Right renal pelvis (tissue), 4 donors: ENCODE data around the gene PRKG1. TPM values are rescaled to one million over a fixed set of nuclear protein-coding genes. Genes with fewer than 3 reads are reported as not detected.
A peak's percentile ranks its signal among the peaks of the same experiment; 100 is the strongest.
"Not testable (repeated sequence)": the region's sequence is repeated elsewhere in the genome, so short reads cannot be mapped to it uniquely, and the experiment has no call there.

Experiments used
- DNase-seq, 4 donors: peaks; one replicate each; pipeline ENCODE4 v3.0.0-alpha.2; 2013; ENCODE audit warnings: low read depth in 4 of 4, low spot score in 3 of 4, missing footprints in 1 of 4
- polyA plus RNA-seq, 4 donors: library from polyadenylated mRNA; unstranded; fragments of 120-200 nt; gene quantifications; one replicate each; pipeline ENCODE4 v1.2.1, GENCODE V29; 2013; ENCODE audit not compliant: insufficient read length in 4 of 4

Gene PRKG1
- polyA plus RNA-seq, 4 donors = 13.3 to 16.0 (median 14.3) TPM

DNA sequence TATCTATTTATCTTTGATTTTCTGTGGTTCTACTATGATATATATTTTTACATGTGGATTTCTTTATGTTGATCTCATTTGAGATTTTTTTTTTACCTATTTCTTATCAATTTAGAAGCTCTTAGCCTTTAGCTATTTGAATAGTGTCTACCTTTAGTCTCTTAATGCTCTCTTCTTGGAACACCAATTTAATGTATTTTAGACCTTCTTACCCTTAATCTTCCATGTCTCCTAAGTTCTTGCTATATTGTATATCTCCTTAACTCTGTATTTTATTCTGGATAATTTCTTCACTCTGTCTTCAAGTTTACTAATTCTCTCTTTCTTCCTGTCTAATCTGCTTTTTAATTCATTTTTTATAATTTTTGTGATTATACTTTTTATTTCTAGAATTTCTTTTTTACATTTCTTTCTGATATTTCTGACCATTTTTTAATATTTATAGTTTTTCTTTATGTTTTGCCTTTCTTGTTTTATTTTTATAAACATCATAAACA, 597.8 kb downstream of the PRKG1 start:
- no peak for DNase-seq

GRCh38 chr10:51675088-51675487, 600.8 kb downstream of the PRKG1 start:
- no peak for DNase-seq

DNA sequence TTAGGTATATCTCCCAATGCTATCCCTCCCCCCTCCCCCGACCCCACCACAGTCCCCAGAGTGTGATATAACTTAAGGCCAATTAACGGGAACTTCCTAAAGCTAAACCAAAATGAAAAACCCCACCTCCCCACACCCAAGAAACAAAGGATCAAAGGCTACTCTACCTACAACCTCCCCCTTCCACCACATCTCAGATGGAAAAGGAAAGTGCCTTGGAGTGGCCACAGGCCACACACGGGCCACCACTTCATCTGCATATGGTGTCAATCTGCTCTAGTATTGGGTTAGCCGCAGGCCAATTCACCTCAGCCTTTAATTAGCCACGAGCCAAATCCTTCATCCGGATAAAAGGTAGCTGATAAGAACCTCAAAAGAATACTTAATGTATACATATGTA, 605.6 kb downstream of the PRKG1 start:
- DNase-seq = no peak

DNA sequence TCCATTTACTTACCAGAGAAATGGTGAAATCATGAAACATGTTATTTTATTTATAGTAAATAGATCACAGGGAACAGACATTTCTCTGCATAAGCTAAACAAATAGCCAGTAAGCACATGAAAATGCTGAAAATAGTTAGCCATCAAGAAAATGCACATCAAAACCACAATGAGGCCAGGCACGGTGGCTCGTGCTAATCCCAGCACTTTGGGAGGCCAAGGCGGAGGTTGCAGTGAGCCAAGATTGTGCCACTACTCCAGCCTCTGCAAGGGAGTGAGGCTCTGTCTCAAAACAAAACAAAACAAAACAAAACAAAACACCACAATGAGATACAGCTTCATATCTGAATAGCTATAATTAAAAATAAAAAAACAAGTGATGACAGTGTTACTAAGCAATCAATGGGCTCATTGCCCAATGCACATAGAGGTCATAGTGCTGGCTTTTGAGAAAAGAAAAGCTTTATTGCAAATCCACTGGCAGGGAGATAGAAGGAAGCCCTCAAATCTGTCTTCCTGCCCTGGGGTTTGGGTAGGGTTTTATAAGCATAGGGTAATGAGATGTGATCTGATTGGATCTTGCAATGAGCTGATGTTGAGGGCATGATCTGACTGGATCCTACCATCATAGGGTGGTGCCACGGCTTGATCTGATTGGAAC, 608.9 kb downstream of the PRKG1 start:
- no peak for DNase-seq

- no peak for DNase-seq
Measured at GRCh38 chr10:51685768-51686167, 611.5 kb downstream of the PRKG1 start.

GRCh38 chr10:51687296-51687695, 613.0 kb downstream of the PRKG1 start:
- DNase-seq = no peak

- not testable (repeated sequence) for DNase-seq
Measured at GRCh38 chr10:51688826-51689225, 614.5 kb downstream of the PRKG1 start.

DNA sequence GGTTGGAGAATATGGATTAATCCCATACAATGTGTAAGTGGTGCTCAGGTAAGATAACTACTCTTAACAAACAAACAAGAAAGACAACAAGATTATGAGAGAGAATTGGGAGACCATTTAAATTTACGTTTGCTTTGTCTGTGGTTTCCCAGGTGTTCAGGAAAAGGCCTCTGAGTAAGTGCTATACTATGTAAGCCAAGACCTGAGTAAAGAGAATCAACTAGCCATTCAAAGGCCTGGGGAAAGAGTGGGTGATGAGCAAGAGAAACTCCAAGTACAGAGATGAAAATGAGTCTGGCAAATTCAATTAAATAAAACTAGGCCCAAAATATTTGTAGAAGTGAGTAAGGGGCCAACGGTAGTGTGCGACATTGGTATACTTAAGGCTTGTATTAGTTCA, 615.2 kb downstream of the PRKG1 start:
- no peak for DNase-seq

DNA sequence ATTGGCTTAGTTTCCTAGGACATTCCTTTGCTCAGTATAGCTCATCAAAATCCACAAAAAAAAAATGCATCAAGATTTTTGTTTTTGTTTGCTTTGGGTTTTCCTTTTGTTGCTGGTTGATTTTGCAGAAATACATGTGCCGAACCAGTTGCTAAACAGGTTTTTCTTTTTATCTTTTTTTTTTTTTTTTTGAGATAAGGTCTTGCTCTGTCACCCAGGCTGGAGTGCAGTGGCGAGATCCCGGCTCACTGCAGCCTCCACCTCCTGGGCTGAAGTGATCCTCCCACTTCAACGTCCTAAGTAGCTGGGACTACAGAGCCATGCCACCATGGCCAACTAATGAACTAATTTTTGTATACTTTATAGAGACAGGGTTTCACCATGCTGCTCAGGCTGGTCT, 616.8 kb downstream of the PRKG1 start:
- DNase-seq = no peak

DNA sequence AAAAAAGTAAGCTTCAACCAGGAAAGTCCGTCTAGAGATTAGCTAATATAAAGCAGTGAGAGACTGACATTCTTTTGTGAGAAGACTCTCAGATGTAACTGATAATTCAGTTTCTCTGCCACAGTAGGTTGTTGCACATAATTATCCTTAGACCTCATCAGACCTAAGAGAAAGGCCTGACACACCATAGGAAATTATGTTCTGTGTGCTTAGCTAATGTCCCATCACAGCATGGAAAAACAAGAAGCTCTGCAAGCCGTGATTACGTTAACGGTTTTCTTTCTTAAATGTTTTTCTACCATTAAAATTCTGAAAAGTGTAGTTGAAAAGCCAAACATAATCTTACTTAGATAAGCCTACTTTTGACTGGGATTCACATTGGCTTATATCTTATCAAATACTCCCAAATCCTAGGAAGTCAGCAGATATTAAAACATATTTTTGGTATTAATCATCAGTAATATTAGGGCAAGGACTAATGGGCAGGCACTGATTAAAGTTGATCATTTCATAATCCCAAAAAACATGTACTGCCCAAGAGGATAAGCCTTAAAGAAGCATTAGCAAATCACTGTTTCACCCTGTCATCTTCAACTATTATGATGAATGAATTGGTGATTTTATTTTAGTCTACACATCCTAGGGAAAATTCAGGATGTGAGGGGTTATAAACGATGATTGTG, 619.9 kb downstream of the PRKG1 start:
- DNase-seq = no peak

DNA sequence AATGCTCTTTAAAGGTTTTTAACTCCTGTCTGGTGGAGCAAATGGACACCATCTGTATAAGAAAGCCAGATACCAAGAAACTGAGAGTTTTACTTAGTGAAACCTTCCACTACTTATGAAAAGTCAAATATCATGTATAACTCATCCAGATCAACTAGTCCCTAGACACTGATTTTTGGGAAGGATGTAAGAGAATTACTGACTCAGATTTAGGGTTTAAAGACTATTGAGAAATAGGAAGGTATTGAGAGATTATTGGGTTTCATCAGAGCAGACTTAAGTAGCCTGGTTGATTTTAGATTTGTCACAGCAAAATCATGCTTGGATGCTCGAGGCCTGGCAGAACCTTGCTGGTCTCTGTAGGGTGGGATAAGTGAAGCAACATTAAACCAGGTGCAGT, 622.0 kb downstream of the PRKG1 start:
- DNase-seq = no peak

DNA sequence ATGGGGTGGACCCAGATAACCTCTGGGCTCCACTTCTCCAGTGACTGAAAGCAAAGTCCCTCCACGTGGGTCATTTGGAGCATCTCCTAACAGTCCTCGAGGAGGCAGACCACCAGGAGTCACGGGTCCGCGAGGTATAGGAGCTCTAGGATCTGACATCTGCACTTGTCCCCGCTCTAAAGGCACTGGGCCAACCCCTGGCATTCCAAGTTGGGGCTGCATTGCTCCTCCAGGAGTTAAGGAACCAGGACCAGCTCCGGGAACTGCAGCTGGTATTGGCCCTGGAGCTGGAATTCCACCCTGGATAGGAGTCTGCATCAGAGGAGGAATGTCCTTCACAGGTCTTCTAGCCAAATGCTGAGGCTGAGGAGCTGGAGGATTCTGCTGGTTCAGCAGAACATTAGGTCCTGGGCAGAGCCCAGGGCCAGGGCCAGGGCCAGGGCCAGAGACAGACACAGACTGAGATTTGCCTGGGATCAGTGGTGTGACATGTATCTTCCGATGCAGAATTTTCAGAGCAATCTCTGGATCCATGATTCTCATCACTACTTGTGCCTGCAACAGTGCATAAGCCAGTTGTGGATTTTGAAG, 624.3 kb downstream of the PRKG1 start:
- no peak for DNase-seq

- no peak for DNase-seq
Measured at GRCh38 chr10:51699145-51699474, 624.8 kb downstream of the PRKG1 start.

GRCh38 chr10:51699475-51700227, 625.4 kb downstream of the PRKG1 start, which contains the start of gene CSTF2T:
Gene CSTF2T (minus strand): TSS chr10:51699595. CDS start chr10:51699549, 46 bp downstream.
- peak; percentile 93 to 96 (median 94) for DNase-seq

DNA sequence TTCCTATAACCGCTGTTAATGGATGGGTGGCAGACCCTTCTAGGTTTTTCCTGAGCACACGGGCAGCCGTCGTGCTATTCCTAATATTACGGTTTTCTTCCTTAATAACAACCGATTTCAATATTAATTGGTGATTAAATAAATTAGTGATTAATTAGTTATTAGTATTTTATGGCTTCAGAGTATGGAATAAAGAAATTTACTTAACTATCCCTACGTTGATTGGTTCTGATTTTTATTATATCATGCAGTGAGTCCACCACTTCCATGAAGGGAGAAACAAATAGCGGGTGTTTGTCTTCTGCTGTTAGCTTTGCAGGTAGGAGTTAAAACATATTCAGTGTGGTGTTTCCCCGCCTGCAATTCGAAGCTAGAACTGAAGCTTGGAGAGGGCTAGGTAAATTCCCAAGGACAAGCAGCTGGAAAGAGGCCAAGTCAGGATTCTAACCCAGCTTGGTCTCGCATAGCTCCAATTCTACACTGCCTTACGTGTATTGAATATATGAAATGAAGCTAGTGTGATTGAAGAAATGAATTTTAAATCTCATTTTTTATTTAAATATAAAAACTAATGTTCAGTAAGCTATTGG, 626.0 kb downstream of the PRKG1 start:
- peak in 2 of 4 donors; percentile 48 to 61 for DNase-seq

- DNase-seq = no peak
Measured at GRCh38 chr10:51705774-51706173, 631.5 kb downstream of the PRKG1 start.

DNA sequence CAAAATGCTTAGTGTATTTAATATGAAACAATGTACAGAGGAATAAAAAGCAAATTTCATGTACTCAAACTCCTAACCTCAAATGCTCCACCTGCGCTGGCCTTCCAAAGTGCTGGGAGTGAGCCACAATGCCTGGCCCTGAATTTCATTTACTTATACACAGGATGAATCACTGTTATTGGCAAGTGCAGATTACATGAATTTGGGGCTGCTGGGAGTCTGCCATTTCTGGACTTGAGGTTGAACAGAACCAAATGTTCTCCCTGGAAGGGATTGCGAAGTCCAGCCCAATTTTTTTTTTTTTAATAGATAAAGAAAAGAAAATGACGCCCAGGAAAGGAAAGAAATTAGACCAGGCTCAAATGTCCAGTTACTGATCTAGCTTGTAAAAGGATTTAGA, 631.9 kb downstream of the PRKG1 start:
- no peak for DNase-seq

GRCh38 chr10:51707392-51707791, 633.1 kb downstream of the PRKG1 start:
- DNase-seq = no peak

DNA sequence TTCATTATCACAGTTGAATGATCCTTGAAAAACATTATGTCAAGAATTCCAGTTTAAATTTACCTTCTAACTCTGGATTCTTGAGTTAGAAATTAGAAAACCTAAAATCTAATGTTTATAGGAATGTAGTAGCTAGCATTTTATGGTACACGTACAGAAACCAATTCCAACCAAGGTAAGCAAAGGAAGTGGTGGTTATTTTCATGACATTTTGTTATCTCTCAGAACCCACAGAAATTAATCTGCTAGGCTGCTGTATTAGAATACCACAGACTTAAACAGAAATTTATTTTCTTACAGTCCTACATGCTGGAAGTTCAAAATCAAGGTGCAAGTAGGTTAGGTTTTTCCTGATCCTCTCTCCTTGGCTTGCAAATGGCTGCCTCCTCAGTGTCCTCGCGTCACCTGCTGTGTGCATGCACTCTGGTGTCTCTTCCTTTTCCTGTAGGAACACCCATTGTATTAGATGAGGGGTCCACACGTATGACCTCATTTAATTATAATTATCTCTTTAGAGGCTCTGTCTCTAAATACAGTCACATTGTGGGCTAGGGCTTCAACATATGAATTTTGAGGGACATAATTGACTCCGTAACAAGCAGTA, 633.6 kb downstream of the PRKG1 start:
- no peak for DNase-seq

DNA sequence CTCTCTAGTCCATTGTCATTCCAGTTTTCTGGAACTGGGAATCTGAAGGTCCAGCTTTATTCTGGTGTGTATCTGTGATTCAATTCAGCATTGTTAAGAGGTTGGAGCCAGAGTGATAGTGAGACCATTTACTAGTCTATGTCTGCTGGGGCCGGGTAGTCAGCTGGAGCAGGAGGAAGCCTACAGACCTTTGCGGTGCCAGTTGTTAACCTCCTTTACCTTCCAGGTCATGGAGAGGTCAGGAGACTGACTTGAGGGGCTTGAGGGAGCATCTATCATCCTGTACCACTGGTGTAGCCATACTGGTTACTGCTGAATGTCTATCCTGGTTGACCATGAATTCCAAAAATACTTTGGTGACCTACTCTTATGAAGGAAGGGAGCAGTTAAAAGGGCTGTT, 634.3 kb downstream of the PRKG1 start:
- DNase-seq = no peak
